ENCODE results near the gene COL4A6. TPM values are rescaled to one million over a fixed set of nuclear protein-coding genes. Genes with fewer than 3 reads are reported as not detected.

COL4A6 gene
- polyA plus RNA-seq, 1 donor from 2014 or later, result 1.6 TPM

DNA sequence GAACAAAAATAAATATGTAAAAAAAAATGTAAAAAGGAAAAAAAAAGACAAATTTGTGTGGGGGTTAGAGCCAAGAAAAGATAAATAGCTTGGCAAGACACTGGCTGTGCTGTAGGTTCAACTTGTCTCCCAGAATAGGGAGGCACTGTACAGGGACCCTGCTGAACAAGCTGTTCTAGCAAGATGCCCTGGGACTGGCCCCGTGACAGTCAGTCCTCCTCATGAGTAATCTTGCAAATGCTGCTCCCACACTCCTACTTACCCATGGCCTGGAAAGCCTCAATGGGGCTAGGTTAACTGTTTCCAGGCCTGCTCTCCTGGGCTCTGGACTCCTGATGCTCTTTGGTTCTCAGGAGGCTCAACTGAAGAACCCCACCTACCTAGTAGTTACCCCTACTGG is 239.8 kb downstream of the COL4A6 start:
- Histone ChIP-seq H3K9ac (ENCODE audit: low read length) (no peak overlapping the region), H3K9me3 (ENCODE audit: low read length) (no peaks in the 10 kb centered on the region), H2AFZ (ENCODE audit: low read depth, low read length) (no peak overlapping the region), H3K27ac (ENCODE audit: low read length) (no peak overlapping the region), H3K4me2 (ENCODE audit: low read length) (no peak overlapping the region), H3K9me2 (ENCODE audit: insufficient read depth, low read length) (no peaks in the 10 kb centered on the region), H4K20me1 (ENCODE audit: insufficient read depth) (no peaks in the 10 kb centered on the region), H3F3A (ENCODE audit: insufficient read depth, low read length, poor library complexity, severe bottlenecking) (no peaks in the 10 kb centered on the region), H3K79me2 (replicated peaks; ENCODE audit: insufficient read depth, low read length) (no peaks in the 10 kb centered on the region), H3K36me3 (ENCODE audit: insufficient read depth, low read length) (no peaks in the 10 kb centered on the region), H3K27me3 (ENCODE audit: insufficient read depth, low read depth, low read length) (no peaks in the 10 kb centered on the region), H3K4me3 (ENCODE audit: low read length) (no peak overlapping the region)
- TF ChIP-seq TAF1 (IDR thresholded peaks at IDR 0.05; ENCODE audit: low read depth) (no peak), RAD21 (conservative IDR thresholded peaks at IDR 0.05) (no peak), EZH2 (IDR thresholded peaks at IDR 0.05; ENCODE audit: borderline replicate concordance, insufficient read depth, low read length, poor library complexity, severe bottlenecking) (no peak), MXI1 (conservative IDR thresholded peaks at IDR 0.05; ENCODE audit: poor library complexity, severe bottlenecking) (no peak), SMC3 (conservative IDR thresholded peaks at IDR 0.05; ENCODE audit: poor library complexity) (no peak), EP300 (conservative IDR thresholded peaks at IDR 0.05; ENCODE audit: poor library complexity, severe bottlenecking) (no peak), CTCF (IDR thresholded peaks at IDR 0.05; ENCODE audit: poor library complexity, severe bottlenecking) (no peak)

- Histone ChIP-seq H4K20me1 (ENCODE audit: insufficient read depth) (no peaks in the 10 kb centered on the region), H2AFZ (ENCODE audit: low read depth, low read length) (no peak overlapping the region), H3K79me2 (replicated peaks; ENCODE audit: insufficient read depth, low read length) (no peaks in the 10 kb centered on the region), H3K4me2 (ENCODE audit: low read length) (no peak overlapping the region), H3K4me3 (ENCODE audit: low read length) (no peak overlapping the region), H3K36me3 (ENCODE audit: insufficient read depth, low read length) (no peaks in the 10 kb centered on the region), H3K9me3 (ENCODE audit: low read length) (no peaks in the 10 kb centered on the region), H3K27ac (ENCODE audit: low read length) (no peak overlapping the region), H3F3A (ENCODE audit: insufficient read depth, low read length, poor library complexity, severe bottlenecking) (no peaks in the 10 kb centered on the region), H3K9ac (ENCODE audit: low read length) (no peak overlapping the region), H3K9me2 (ENCODE audit: insufficient read depth, low read length) (no peaks in the 10 kb centered on the region), H3K27me3 (ENCODE audit: insufficient read depth, low read depth, low read length) (no peaks in the 10 kb centered on the region)
- no peak for TF ChIP-seq CTCF (IDR thresholded peaks at IDR 0.05; ENCODE audit: poor library complexity, severe bottlenecking)
- TF ChIP-seq REST (IDR thresholded peaks at IDR 0.05; ENCODE audit: borderline replicate concordance), result no peak
- TF ChIP-seq EZH2 (IDR thresholded peaks at IDR 0.05; ENCODE audit: borderline replicate concordance, insufficient read depth, low read length, poor library complexity, severe bottlenecking), result no peak
- no peak for TF ChIP-seq MXI1 (conservative IDR thresholded peaks at IDR 0.05; ENCODE audit: poor library complexity, severe bottlenecking)
- no peak for TF ChIP-seq TAF1 (IDR thresholded peaks at IDR 0.05; ENCODE audit: low read depth)
- no peak for TF ChIP-seq EP300 (conservative IDR thresholded peaks at IDR 0.05; ENCODE audit: poor library complexity, severe bottlenecking)
- TF ChIP-seq SMC3 (conservative IDR thresholded peaks at IDR 0.05; ENCODE audit: poor library complexity), result no peak
- TF ChIP-seq POLR2AphosphoS5 (IDR thresholded peaks at IDR 0.05), result no peak
- TF ChIP-seq RAD21 (conservative IDR thresholded peaks at IDR 0.05), result no peak
Measured at GRCh38 chrX:108186811-108187210, 251.4 kb downstream of the COL4A6 start.

All from neural cell (in vitro differentiated cells).